Vagina (tissue), 2 donors: ENCODE measurements around the gene TIMP3.

Source experiments
- POLR2A ChIP-seq, 2 donors: fragments of 450-650 bp; IDR thresholded peaks; one replicate each; pipeline ENCODE4 v1.6.1; 2017; ENCODE audit warnings: antibody characterized with exemption in 2 of 2, mild to moderate bottlenecking in 2 of 2, moderate library complexity in 2 of 2
- POLR2AphosphoS5 ChIP-seq, 2 donors: sonication (generic); formaldehyde crosslinking; IDR thresholded peaks; one replicate each; pipeline ENCODE4 v1.9.0; 2017; ENCODE audit warnings: antibody characterized with exemption in 2 of 2, mild to moderate bottlenecking in 2 of 2, low read depth in 1 of 2; ENCODE audit not compliant: insufficient read depth in 1 of 2
- TF ChIP-seq, protein P1 (sequence below), 3 experiments: fragments of 450-650 bp in 2 of 3; fragments of 200-600 bp in 1 of 3; sonication (generic) in 1 of 3; IDR thresholded peaks; one replicate each; pipeline ENCODE4 v1.5.1; 2017 to 2019; ENCODE audit warnings: antibody characterized with exemption in 3 of 3, mild to moderate bottlenecking in 2 of 3, moderate library complexity in 2 of 3

DNA sequence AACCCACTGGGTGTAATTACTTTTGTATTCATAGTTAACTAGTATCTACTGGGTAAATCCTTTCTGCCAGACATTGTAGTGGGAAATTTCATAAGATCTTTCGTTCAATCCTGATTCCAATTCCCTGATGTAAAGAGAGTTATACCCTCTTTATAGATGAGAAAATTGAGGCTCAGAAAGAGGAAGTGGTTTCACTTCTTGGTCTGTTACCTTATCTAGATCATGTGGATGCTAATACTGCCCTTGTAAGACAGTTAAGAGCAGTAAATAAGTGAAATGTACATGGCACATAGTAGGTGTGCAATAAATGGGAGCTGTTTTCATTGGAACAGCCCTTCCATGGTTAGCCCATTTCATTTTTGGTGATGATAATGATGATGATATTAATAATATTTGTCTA lies 46.7 kb downstream of the TIMP3 start:
- TF ChIP-seq, protein P1, sequence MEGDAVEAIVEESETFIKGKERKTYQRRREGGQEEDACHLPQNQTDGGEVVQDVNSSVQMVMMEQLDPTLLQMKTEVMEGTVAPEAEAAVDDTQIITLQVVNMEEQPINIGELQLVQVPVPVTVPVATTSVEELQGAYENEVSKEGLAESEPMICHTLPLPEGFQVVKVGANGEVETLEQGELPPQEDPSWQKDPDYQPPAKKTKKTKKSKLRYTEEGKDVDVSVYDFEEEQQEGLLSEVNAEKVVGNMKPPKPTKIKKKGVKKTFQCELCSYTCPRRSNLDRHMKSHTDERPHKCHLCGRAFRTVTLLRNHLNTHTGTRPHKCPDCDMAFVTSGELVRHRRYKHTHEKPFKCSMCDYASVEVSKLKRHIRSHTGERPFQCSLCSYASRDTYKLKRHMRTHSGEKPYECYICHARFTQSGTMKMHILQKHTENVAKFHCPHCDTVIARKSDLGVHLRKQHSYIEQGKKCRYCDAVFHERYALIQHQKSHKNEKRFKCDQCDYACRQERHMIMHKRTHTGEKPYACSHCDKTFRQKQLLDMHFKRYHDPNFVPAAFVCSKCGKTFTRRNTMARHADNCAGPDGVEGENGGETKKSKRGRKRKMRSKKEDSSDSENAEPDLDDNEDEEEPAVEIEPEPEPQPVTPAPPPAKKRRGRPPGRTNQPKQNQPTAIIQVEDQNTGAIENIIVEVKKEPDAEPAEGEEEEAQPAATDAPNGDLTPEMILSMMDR (IDR thresholded peaks at IDR 0.05) = no peak
- TF ChIP-seq POLR2A (IDR thresholded peaks at IDR 0.05) (no peak), POLR2AphosphoS5 (IDR thresholded peaks at IDR 0.05; ENCODE audit: insufficient read depth in 1 of 2, low read depth in 1 of 2) (no peak)
